ENCODE measurements around the gene MAST4.
"Not testable (repeated sequence)": the region's sequence is repeated elsewhere in the genome, so short reads cannot be mapped to it uniquely, and the experiment has no call there.

The MAST4 gene

GRCh38 chr5:66652818-66653217 lies 56.6 kb downstream of the MAST4 start:
- no peak for DNase-seq

GRCh38 chr5:66653325-66653724 lies 57.1 kb downstream of the MAST4 start:
- DNase-seq: no peak

- peak; percentile 17 for DNase-seq
These were observed 59.5 kb downstream of the MAST4 start for GRCh38 chr5:66655395-66656324.

- no peak for DNase-seq
These were observed 62.3 kb downstream of the MAST4 start for GRCh38 chr5:66658516-66658915.

- DNase-seq: no peak
These were observed 63.6 kb downstream of the MAST4 start for GRCh38 chr5:66659780-66660179.

- no peak for DNase-seq
These were observed 64.2 kb downstream of the MAST4 start for GRCh38 chr5:66660396-66660795.

- DNase-seq: no peak
These were observed 65.0 kb downstream of the MAST4 start for GRCh38 chr5:66661149-66661548.

GRCh38 chr5:66666778-66667177 lies 70.6 kb downstream of the MAST4 start:
- no peak for DNase-seq

- DNase-seq: no peak
These were observed 73.1 kb downstream of the MAST4 start for GRCh38 chr5:66669086-66669861.

GRCh38 chr5:66669862-66670195 lies 73.6 kb downstream of the MAST4 start:
- DNase-seq: no peak

- no peak for DNase-seq
These were observed 75.1 kb downstream of the MAST4 start for GRCh38 chr5:66671305-66671704.

GRCh38 chr5:66674802-66675201 lies 78.6 kb downstream of the MAST4 start:
- no peak for DNase-seq

- DNase-seq: no peak
These were observed 79.2 kb downstream of the MAST4 start for GRCh38 chr5:66675406-66675805.

GRCh38 chr5:66680221-66680620 lies 84.0 kb downstream of the MAST4 start:
- no peak for DNase-seq

GRCh38 chr5:66680804-66681203 lies 84.6 kb downstream of the MAST4 start:
- DNase-seq: no peak

- no peak for DNase-seq
These were observed 88.5 kb downstream of the MAST4 start for GRCh38 chr5:66684663-66685062.

- no peak for DNase-seq
These were observed 93.5 kb downstream of the MAST4 start for GRCh38 chr5:66689522-66690220.

GRCh38 chr5:66694036-66694435 lies 97.8 kb downstream of the MAST4 start:
- DNase-seq: no peak

- not testable (repeated sequence) for DNase-seq
These were observed 99.6 kb downstream of the MAST4 start for GRCh38 chr5:66695840-66696239.

GRCh38 chr5:66697796-66698564 lies 101.8 kb downstream of the MAST4 start:
- no peak for DNase-seq

GRCh38 chr5:66701244-66701643 lies 105.1 kb downstream of the MAST4 start:
- DNase-seq: no peak

- no peak for DNase-seq
These were observed 106.2 kb downstream of the MAST4 start for GRCh38 chr5:66702426-66702825.
